NT2/D1 (cell line): Measurements from ENCODE around the gene NPB.

Experiments used
- DNase-seq: peaks from one replicate; pipeline ENCODE4 v3.0.0-alpha.2; 2011; ENCODE audit warnings: low read depth, low spot score
- H3K27me3 ChIP-seq: 2 replicates; pipeline ENCODE4 v1.6.0; 2011; ENCODE audit warnings: mild to moderate bottlenecking; ENCODE audit not compliant: insufficient read length, insufficient read depth
- H3K36me3 ChIP-seq: 2 replicates; pipeline ENCODE4 v1.6.1; 2011; ENCODE audit warnings: mild to moderate bottlenecking, low read length, mixed read lengths; ENCODE audit not compliant: insufficient read depth, insufficient read length
- H3K4me1 ChIP-seq: 2 replicates; pipeline ENCODE4 v1.5.1; 2011; ENCODE audit not compliant: insufficient read depth, insufficient read length
- H3K4me3 ChIP-seq: 2 replicates; pipeline ENCODE4 v1.5.1; 2011; ENCODE audit warnings: low read depth; ENCODE audit not compliant: insufficient read length
- H3K9ac ChIP-seq: 2 replicates; pipeline ENCODE4 v1.6.0; 2011; ENCODE audit warnings: low read depth; ENCODE audit not compliant: insufficient read length
- H3K9me3 ChIP-seq: 2 replicates; pipeline ENCODE4 v1.5.1; 2011; ENCODE audit warnings: mild to moderate bottlenecking, low read length; ENCODE audit not compliant: insufficient read depth
- SUZ12 ChIP-seq: IDR thresholded peaks from 2 replicates; pipeline ENCODE4 v1.6.1; 2011; ENCODE audit not compliant: insufficient read length, insufficient read depth; ENCODE audit errors: extremely low read depth
- YY1 ChIP-seq: IDR thresholded peaks from 2 replicates; pipeline ENCODE4 v1.6.1; 2011; ENCODE audit not compliant: insufficient read length, insufficient read depth
- ZNF274 ChIP-seq: IDR thresholded peaks from 2 replicates; pipeline ENCODE4 v1.6.1; 2011; ENCODE audit warnings: mild to moderate bottlenecking, low read depth, low read length

Gene NPB

GRCh38 chr17:81926451-81927151 lies 24.6 kb downstream of the NPB start:
- peaks cover 27% of the 10 kb centered on the region for H3K36me3 ChIP-seq
- peak; percentile 43 for DNase-seq
- H3K9ac ChIP-seq: peak overlapping the region; percentile 89
- H3K4me3 ChIP-seq: peak overlapping the region; percentile 80
- no peak for TF ChIP-seq ZNF274
- no peak for TF ChIP-seq YY1
- no peak for TF ChIP-seq SUZ12
- H3K4me1 ChIP-seq: peaks cover 44% of the 10 kb centered on the region
- H3K9me3 ChIP-seq: no peaks in the 10 kb centered on the region
- peaks cover 10% of the 10 kb centered on the region for H3K27me3 ChIP-seq

- TF ChIP-seq YY1 (no peak), SUZ12 (no peak), ZNF274 (no peak)
- Histone ChIP-seq H3K36me3 (peaks cover 22% of the 10 kb centered on the region), H3K4me3 (peak overlapping the region; percentile 80), H3K9ac (peak overlapping the region; percentile 89), H3K4me1 (peaks cover 44% of the 10 kb centered on the region), H3K9me3 (no peaks in the 10 kb centered on the region), H3K27me3 (peaks cover 10% of the 10 kb centered on the region)
- DNase-seq: no peak
Measured at GRCh38 chr17:81927152-81927652, 25.2 kb downstream of the NPB start.

- Histone ChIP-seq H3K36me3 (peaks cover 18% of the 10 kb centered on the region), H3K27me3 (peaks cover 10% of the 10 kb centered on the region), H3K9me3 (no peaks in the 10 kb centered on the region), H3K4me1 (peaks cover 39% of the 10 kb centered on the region), H3K4me3 (peak within 1 kb of the TSS; percentile 80), H3K9ac (peak within 1 kb of the TSS; percentile 92)
- no peak for TF ChIP-seq YY1
- peak; percentile 79 for DNase-seq
Measured at GRCh38 chr17:81927653-81928543, 25.9 kb downstream of the NPB start, which contains the start of gene MAFG. Gene MAFG (minus strand): TSS chr17:81927735. CDS start chr17:81923185, 4,550 bp downstream.

GRCh38 chr17:81928544-81929252 lies 26.7 kb downstream of the NPB start:
- no peak for TF ChIP-seq YY1
- no peak for TF ChIP-seq ZNF274
- TF ChIP-seq SUZ12: no peak
- DNase-seq: no peak
- Histone ChIP-seq H3K9ac (peak overlapping the region; percentile 92), H3K36me3 (peaks cover 25% of the 10 kb centered on the region), H3K9me3 (no peaks in the 10 kb centered on the region), H3K4me3 (peak overlapping the region; percentile 80), H3K27me3 (peaks cover 10% of the 10 kb centered on the region), H3K4me1 (peaks cover 36% of the 10 kb centered on the region)

GRCh38 chr17:81929253-81930141 lies 27.5 kb downstream of the NPB start:
- Histone ChIP-seq H3K9ac (peak overlapping the region; percentile 92), H3K9me3 (no peaks in the 10 kb centered on the region), H3K36me3 (peaks cover 33% of the 10 kb centered on the region), H3K27me3 (peaks cover 10% of the 10 kb centered on the region), H3K4me1 (peaks cover 28% of the 10 kb centered on the region), H3K4me3 (no peak overlapping the region)
- TF ChIP-seq ZNF274: no peak
- TF ChIP-seq YY1: no peak
- TF ChIP-seq SUZ12: no peak
- DNase-seq: no peak
